Mesenchymal stem cell (in vitro differentiated cells and primary cell): ENCODE measurements around the gene ERCC1. TPM values are rescaled to one million over a fixed set of nuclear protein-coding genes. Genes with fewer than 3 reads are reported as not detected.

ENCODE experiments used
- DNase-seq: peaks from one replicate; pipeline ENCODE4 v3.0.0-alpha.2; 2013
- H2AFZ ChIP-seq: one replicate; pipeline ENCODE4 v1.6.1; 2013; ENCODE audit warnings: low read depth, mild to moderate bottlenecking, control low read depth, inconsistent platforms, low read length, moderate library complexity
- H2AK5ac ChIP-seq: 2 replicates; pipeline ENCODE4 v1.6.1; 2013; ENCODE audit warnings: low read length, moderate library complexity, mild to moderate bottlenecking, inconsistent platforms; ENCODE audit not compliant: severe bottlenecking
- H2BK120ac ChIP-seq: one replicate; pipeline ENCODE4 v1.6.1; 2013; ENCODE audit warnings: low read depth, mild to moderate bottlenecking, inconsistent platforms, low read length, moderate library complexity
- H2BK12ac ChIP-seq, 2 experiments: one replicate each; pipeline ENCODE4 v1.6.1; 2013; ENCODE audit warnings: inconsistent platforms in 2 of 2, low read length in 2 of 2, mild to moderate bottlenecking in 2 of 2, moderate library complexity in 2 of 2, control low read depth in 1 of 2
- H2BK15ac ChIP-seq: one replicate; pipeline ENCODE4 v1.6.1; 2013; ENCODE audit warnings: mild to moderate bottlenecking, low read depth, inconsistent platforms; ENCODE audit not compliant: poor library complexity, severe bottlenecking
- H2BK5ac ChIP-seq: 2 replicates; pipeline ENCODE4 v1.6.1; 2013; ENCODE audit warnings: low read depth, mild to moderate bottlenecking, low read length, control low read depth, inconsistent platforms; ENCODE audit not compliant: poor library complexity, severe bottlenecking
- H3K14ac ChIP-seq, 2 experiments: one replicate each; pipeline ENCODE4 v1.6.1; 2013; ENCODE audit warnings: inconsistent platforms in 2 of 2, low read length in 2 of 2, control low read depth in 1 of 2, mild to moderate bottlenecking in 1 of 2, moderate library complexity in 1 of 2
- H3K18ac ChIP-seq, 2 experiments: one replicate each; pipeline ENCODE4 v1.6.1; 2013; ENCODE audit warnings: inconsistent platforms in 2 of 2, low read length in 2 of 2, control low read depth in 1 of 2, low read depth in 1 of 2, mild to moderate bottlenecking in 1 of 2
- H3K23ac ChIP-seq, 2 experiments: one replicate each; pipeline ENCODE4 v1.6.1; 2013; ENCODE audit warnings: inconsistent platforms in 2 of 2, low read length in 2 of 2, mild to moderate bottlenecking in 2 of 2, moderate library complexity in 2 of 2, control low read depth in 1 of 2
- H3K27ac ChIP-seq: 2 replicates; pipeline ENCODE4 v1.5.1; 2013; ENCODE audit warnings: mild to moderate bottlenecking, moderate library complexity, low read length, control low read depth, inconsistent platforms; ENCODE audit not compliant: poor library complexity, severe bottlenecking
- H3K27me3 ChIP-seq, 2 experiments: 2 replicates each; pipeline versions ENCODE4 v1.6.1 to v1.7.0; 2013; ENCODE audit warnings: low read length in 2 of 2, mild to moderate bottlenecking in 2 of 2, moderate library complexity in 2 of 2, control low read depth in 1 of 2, inconsistent platforms in 1 of 2; ENCODE audit not compliant: control insufficient read depth in 1 of 2, insufficient read depth in 1 of 2
- H3K36me3 ChIP-seq, 2 experiments: 2 replicates each; pipeline versions ENCODE4 v1.6.1 to v1.7.0; 2013; ENCODE audit warnings: low read length in 2 of 2, control low read depth in 1 of 2, inconsistent platforms in 1 of 2, low read depth in 1 of 2, mild to moderate bottlenecking in 1 of 2; ENCODE audit not compliant: insufficient read depth in 2 of 2, control insufficient read depth in 1 of 2
- H3K4ac ChIP-seq, 2 experiments: one replicate each; pipeline ENCODE4 v1.6.1; 2013; ENCODE audit warnings: inconsistent platforms in 2 of 2, low read length in 2 of 2, mild to moderate bottlenecking in 2 of 2, moderate library complexity in 2 of 2, control low read depth in 1 of 2, low read depth in 1 of 2
- H3K4me1 ChIP-seq: 2 replicates; pipeline ENCODE4 v1.6.1; 2013; ENCODE audit warnings: low read depth, low read length, control low read depth; ENCODE audit not compliant: control insufficient read depth, insufficient read depth
- H3K4me2 ChIP-seq: 2 replicates; pipeline ENCODE4 v1.6.1; 2013; ENCODE audit warnings: low read length, mild to moderate bottlenecking, inconsistent platforms; ENCODE audit not compliant: poor library complexity, severe bottlenecking
- H3K4me3 ChIP-seq, 2 experiments: 2 replicates each; pipeline versions ENCODE4 v1.5.1 to v1.7.0; 2013; ENCODE audit warnings: low read length in 2 of 2, mild to moderate bottlenecking in 2 of 2, control low read depth in 1 of 2, low read depth in 1 of 2; ENCODE audit not compliant: insufficient read depth in 1 of 2
- H3K79me1 ChIP-seq: replicated peaks from 2 replicates; pipeline ENCODE4 v1.6.1; 2013; ENCODE audit warnings: mild to moderate bottlenecking, control low read depth, low read length, inconsistent platforms; ENCODE audit not compliant: poor library complexity, severe bottlenecking
- H3K9ac ChIP-seq: 2 replicates; pipeline ENCODE4 v1.7.0; 2013; ENCODE audit warnings: mild to moderate bottlenecking, low read length, moderate library complexity
- H3K9me3 ChIP-seq: 2 replicates; pipeline ENCODE4 v1.7.0; 2013; ENCODE audit warnings: mild to moderate bottlenecking, low read length; ENCODE audit not compliant: control insufficient read depth
- H4K8ac ChIP-seq: one replicate; pipeline ENCODE4 v1.6.1; 2013; ENCODE audit warnings: inconsistent platforms, mild to moderate bottlenecking, low read length, moderate library complexity
- H4K91ac ChIP-seq: one replicate; pipeline ENCODE4 v1.6.1; 2013; ENCODE audit warnings: mild to moderate bottlenecking, low read length, inconsistent platforms
- WGBS: methylation state at CpG from one replicate; pipeline ENCODE4 v1.1.7; 2013; ENCODE audit warnings: mixed read lengths; 5-methylcytosine and 5-hydroxymethylcytosine counted together
- polyA plus RNA-seq, 2 experiments: library from polyadenylated mRNA; stranded (reverse); fragments of 200-250 nt; gene quantifications; one replicate each; pipeline ENCODE4 v1.2.3, GENCODE V29; 2013

ERCC1 gene
- 96.4 TPM for polyA plus RNA-seq (2013, experiment 1 of 2)
- polyA plus RNA-seq (2013, experiment 2 of 2): 96.1 TPM

DNA sequence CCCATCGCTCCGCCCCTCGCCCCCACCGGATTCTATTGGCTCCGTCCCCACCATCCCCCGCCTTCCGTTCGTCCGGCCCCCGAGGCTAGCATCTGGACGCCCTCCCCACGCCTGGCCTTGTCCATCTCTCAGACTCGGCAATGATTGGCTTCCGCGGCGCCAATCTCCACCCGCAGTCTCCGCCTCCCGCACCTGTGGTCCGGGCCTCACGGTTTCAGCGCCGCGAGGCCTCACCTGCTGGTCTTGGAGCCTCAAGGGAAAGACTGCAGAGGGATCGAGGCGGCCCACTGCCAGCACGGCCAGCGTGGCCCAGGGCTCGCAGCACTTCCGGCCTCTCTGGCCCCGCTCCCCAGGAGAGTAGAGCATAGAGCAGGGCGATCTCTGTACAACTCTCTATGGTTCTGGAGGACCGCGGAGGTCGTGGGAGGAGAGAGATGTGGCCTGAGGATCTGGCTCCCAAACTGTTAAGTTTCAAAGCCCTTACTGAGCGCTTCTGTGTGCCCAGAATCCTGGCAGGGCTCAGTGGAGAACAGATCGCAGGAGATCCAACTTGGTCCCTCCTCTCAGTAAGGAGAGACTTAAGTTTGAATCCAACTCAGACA is at the start of gene ERCC1:
ERCC1 (minus strand) TSS at position 329 of the 602 bp plus-strand sequence. CDS start 543 bp downstream, outside the sequence.
- peak within 1 kb of the TSS in 1 of 2 experiments; percentile 78 for H3K23ac ChIP-seq
- peak within 1 kb of the TSS; percentile 92 to 99 for H3K18ac ChIP-seq
- H2AFZ ChIP-seq: peak within 1 kb of the TSS; percentile 48
- peak; percentile 97 for DNase-seq
- H3K14ac ChIP-seq: peak within 1 kb of the TSS in 1 of 2 experiments; percentile 99
- H4K8ac ChIP-seq: peak within 1 kb of the TSS; percentile 93
- peak within 1 kb of the TSS; percentile 94 for H4K91ac ChIP-seq
- peak within 1 kb of the TSS; percentile 56 to 93 for H3K4me3 ChIP-seq
- no peaks in the 10 kb centered on the region for H3K9me3 ChIP-seq
- H2BK15ac ChIP-seq: peak within 1 kb of the TSS; percentile 87
- peak within 1 kb of the TSS; percentile 69 to 87 for H3K4ac ChIP-seq
- peak within 1 kb of the TSS; percentile 39 for H2BK5ac ChIP-seq
- no peaks in the 10 kb centered on the region for H3K27me3 ChIP-seq
- peaks cover 22 to 30% of the 10 kb centered on the region in 2 experiments for H3K36me3 ChIP-seq
- H2AK5ac ChIP-seq: peak within 1 kb of the TSS; percentile 95
- WGBS: under 1% methylated on average over 37 of the region's 37 CpGs
- peaks cover 25% of the 10 kb centered on the region for H3K79me1 ChIP-seq
- H2BK12ac ChIP-seq: peak within 1 kb of the TSS; percentile 22 to 94
- peak within 1 kb of the TSS; percentile 78 for H3K4me2 ChIP-seq
- peak within 1 kb of the TSS; percentile 57 for H2BK120ac ChIP-seq
- peak within 1 kb of the TSS; percentile 93 for H3K27ac ChIP-seq
- peaks cover 27% of the 10 kb centered on the region for H3K4me1 ChIP-seq
- H3K9ac ChIP-seq: peak within 1 kb of the TSS; percentile 90

DNA sequence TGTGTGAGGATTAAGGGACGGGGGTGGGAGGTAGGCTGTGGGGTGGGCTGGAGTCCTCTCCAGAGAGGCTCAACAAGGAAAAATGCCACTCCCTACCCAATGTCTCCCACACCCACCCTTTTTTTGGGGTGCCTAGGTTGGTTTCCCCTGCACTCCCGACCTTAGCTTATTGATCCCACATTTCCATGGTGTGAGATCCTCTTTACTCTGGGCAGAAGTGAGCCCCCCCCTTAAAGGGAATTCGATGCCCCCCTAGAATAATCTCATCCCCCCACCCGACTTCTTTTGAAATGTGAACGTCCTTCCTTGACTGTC is 49.6 kb upstream of the ERCC1 start:
- Histone ChIP-seq H3K4me2 (no peak overlapping the region), H4K8ac (no peak overlapping the region), H3K9ac (peak overlapping the region; percentile 14), H3K79me1 (no peaks in the 10 kb centered on the region), H2BK15ac (no peak overlapping the region), H3K27me3 (peaks cover 0 to 18% of the 10 kb centered on the region in 2 experiments), H3K27ac (no peak overlapping the region), H3K4ac (no peak overlapping the region), H3K14ac (no peak overlapping the region), H3K9me3 (no peaks in the 10 kb centered on the region), H2BK120ac (no peak overlapping the region), H3K4me1 (peaks cover 19% of the 10 kb centered on the region), H2BK5ac (no peak overlapping the region), H4K91ac (no peak overlapping the region), H3K23ac (no peak overlapping the region), H2AK5ac (no peak overlapping the region), H3K4me3 (no peak overlapping the region), H3K36me3 (peaks cover 2 to 11% of the 10 kb centered on the region in 2 experiments), H2AFZ (no peak overlapping the region), H3K18ac (no peak overlapping the region), H2BK12ac (no peak overlapping the region)
- 51% methylated on average over 4 of the region's 5 CpGs for WGBS
- DNase-seq: no peak

DNA sequence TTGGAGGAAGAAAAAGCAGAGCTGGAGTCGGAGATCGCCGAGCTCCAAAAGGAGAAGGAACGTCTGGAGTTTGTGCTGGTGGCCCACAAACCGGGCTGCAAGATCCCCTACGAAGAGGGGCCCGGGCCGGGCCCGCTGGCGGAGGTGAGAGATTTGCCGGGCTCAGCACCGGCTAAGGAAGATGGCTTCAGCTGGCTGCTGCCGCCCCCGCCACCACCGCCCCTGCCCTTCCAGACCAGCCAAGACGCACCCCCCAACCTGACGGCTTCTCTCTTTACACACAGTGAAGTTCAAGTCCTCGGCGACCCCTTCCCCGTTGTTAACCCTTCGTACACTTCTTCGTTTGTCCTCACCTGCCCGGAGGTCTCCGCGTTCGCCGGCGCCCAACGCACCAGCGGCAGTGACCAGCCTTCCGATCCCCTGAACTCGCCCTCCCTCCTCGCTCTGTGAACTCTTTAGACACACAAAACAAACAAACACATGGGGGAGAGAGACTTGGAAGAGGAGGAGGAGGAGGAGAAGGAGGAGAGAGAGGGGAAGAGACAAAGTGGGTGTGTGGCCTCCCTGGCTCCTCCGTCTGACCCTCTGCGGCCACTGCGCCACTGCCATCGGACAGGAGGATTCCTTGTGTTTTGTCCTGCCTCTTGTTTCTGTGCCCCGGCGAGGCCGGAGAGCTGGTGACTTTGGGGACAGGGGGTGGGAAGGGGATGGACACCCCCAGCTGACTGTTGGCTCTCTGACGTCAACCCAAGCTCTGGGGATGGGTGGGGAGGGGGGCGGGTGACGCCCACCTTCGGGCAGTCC is 49.0 kb upstream of the ERCC1 start:
- WGBS: 57% methylated on average over 38 of the region's 44 CpGs
- Histone ChIP-seq H4K91ac (peak overlapping the region; percentile 40), H3K36me3 (peaks cover 2 to 11% of the 10 kb centered on the region in 2 experiments), H3K27me3 (peaks cover 0 to 18% of the 10 kb centered on the region in 2 experiments), H3K23ac (no peak overlapping the region), H2BK5ac (no peak overlapping the region), H3K14ac (no peak overlapping the region), H2AK5ac (no peak overlapping the region), H3K4me2 (no peak overlapping the region), H3K18ac (no peak overlapping the region), H3K9me3 (no peaks in the 10 kb centered on the region), H2BK12ac (peak overlapping the region in 1 of 2 experiments; percentile 47), H3K79me1 (no peaks in the 10 kb centered on the region), H2BK120ac (no peak overlapping the region), H3K4me3 (no peak overlapping the region), H3K4ac (no peak overlapping the region), H3K9ac (peak overlapping the region; percentile 99), H2BK15ac (no peak overlapping the region), H3K4me1 (peaks cover 22% of the 10 kb centered on the region), H4K8ac (peak overlapping the region; percentile 5), H2AFZ (no peak overlapping the region), H3K27ac (no peak overlapping the region)
- DNase-seq: peak; percentile 88

DNA sequence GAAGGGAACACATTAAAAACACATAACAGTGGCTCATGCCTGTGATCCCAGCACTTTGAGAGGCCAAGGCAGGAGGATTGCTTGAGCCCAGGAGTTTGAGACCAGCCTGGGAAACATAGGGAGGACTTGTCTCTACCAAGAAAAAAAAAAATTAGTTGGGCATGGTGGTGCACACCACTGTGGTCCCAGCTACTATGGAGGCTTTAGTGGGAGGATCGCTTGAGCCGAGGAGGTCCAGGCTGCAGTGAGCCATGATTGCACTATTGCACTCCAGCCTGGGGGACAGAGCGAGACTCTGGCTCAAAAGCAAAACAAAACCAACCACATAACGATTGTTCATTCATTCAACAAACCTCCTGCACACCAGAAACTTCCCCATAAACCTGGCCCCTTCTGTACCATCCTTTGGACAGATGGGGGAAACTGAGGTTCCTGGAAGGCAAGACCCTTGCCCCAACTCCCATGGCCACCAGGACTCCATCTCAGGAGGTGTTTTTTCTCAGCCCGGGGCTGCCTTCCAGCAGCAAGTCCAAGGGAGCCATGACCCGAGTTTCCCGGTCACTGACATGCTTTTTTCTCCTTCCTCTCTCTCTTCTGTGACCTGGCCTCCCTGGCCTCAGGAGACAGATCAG is 48.3 kb upstream of the ERCC1 start:
- Histone ChIP-seq H3K4me2 (no peak overlapping the region), H3K18ac (no peak overlapping the region), H3K9me3 (no peaks in the 10 kb centered on the region), H3K4me1 (peaks cover 27% of the 10 kb centered on the region), H3K23ac (peak overlapping the region in 1 of 2 experiments; percentile 94), H3K4me3 (no peak overlapping the region), H2BK5ac (no peak overlapping the region), H2AFZ (no peak overlapping the region), H4K8ac (peak overlapping the region; percentile 5), H2BK120ac (no peak overlapping the region), H3K14ac (no peak overlapping the region), H2BK15ac (no peak overlapping the region), H3K27me3 (peaks cover 0 to 18% of the 10 kb centered on the region in 2 experiments), H2AK5ac (no peak overlapping the region), H3K4ac (no peak overlapping the region), H3K79me1 (no peaks in the 10 kb centered on the region), H2BK12ac (no peak overlapping the region), H3K36me3 (peaks cover 2 to 11% of the 10 kb centered on the region in 2 experiments), H4K91ac (no peak overlapping the region), H3K27ac (no peak overlapping the region), H3K9ac (peak overlapping the region; percentile 99)
- 95% methylated on average over 5 of the region's 7 CpGs for WGBS
- peak; percentile 88 for DNase-seq
